ENCODE data around the gene PSMB11. TPM values are rescaled to one million over a fixed set of nuclear protein-coding genes. Genes with fewer than 3 reads are reported as not detected.

The PSMB11 gene
- total RNA-seq, 1 donor from 2014 or later: not detected

DNA sequence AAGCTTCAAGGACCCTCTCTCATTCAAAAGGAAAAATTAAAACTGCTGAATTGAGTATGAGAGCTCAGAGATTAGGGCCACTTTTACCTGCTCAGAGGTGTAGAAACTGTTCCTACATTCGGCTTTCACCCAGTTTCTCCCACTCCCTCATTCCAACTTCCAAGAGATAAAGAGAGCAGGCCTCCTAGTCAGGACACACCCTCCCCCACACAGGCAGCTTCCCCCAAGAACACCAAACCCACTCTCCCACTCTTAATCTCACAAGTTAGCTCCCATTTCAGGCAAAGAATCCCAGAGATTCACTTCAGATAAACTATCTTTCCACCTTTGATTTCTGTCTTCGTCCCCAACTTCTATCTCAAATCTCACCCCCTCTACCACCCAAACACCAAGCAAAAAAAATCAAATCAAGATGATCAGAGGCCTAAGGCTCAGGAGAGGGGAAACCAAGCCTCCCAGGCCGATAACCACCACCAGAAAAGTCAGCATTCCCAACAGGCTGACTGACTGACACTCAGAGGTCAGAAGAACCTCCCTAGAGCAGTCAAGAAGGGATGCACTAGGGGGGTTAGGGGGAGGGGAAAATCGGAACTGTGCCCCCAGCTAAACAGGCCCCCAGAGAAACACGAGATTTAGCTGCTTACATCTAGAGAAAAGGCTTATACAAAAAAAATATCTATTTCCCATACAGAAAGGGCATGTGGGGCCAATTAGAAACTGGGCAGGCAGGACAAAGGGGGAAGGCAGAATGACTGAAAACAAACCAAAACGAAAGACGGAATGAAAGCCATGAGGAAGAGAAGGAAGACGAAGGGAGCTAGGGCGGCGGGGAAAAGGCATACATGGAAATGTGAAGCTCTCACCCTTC, 28.5 kb downstream of the PSMB11 start:
- no peak for DNase-seq (ENCODE audit: low spot score)
- Mint-ChIP-seq H3K27ac (ENCODE audit: unreplicated experiment) (peak overlapping the region; percentile 95), H3K27me3 (ENCODE audit: unreplicated experiment) (peaks cover 8% of the 10 kb centered on the region), H3K4me1 (ENCODE audit: unreplicated experiment) (peaks cover 27% of the 10 kb centered on the region), H3K36me3 (ENCODE audit: low read depth, unreplicated experiment) (peaks cover 40% of the 10 kb centered on the region), H3K9me3 (ENCODE audit: unreplicated experiment) (no peaks in the 10 kb centered on the region), H3K4me3 (ENCODE audit: unreplicated experiment) (peak overlapping the region; percentile 98)
- TF ChIP-seq, protein P1, sequence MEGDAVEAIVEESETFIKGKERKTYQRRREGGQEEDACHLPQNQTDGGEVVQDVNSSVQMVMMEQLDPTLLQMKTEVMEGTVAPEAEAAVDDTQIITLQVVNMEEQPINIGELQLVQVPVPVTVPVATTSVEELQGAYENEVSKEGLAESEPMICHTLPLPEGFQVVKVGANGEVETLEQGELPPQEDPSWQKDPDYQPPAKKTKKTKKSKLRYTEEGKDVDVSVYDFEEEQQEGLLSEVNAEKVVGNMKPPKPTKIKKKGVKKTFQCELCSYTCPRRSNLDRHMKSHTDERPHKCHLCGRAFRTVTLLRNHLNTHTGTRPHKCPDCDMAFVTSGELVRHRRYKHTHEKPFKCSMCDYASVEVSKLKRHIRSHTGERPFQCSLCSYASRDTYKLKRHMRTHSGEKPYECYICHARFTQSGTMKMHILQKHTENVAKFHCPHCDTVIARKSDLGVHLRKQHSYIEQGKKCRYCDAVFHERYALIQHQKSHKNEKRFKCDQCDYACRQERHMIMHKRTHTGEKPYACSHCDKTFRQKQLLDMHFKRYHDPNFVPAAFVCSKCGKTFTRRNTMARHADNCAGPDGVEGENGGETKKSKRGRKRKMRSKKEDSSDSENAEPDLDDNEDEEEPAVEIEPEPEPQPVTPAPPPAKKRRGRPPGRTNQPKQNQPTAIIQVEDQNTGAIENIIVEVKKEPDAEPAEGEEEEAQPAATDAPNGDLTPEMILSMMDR (IDR thresholded peaks at IDR 0.05; ENCODE audit: unreplicated experiment): no peak

DNA sequence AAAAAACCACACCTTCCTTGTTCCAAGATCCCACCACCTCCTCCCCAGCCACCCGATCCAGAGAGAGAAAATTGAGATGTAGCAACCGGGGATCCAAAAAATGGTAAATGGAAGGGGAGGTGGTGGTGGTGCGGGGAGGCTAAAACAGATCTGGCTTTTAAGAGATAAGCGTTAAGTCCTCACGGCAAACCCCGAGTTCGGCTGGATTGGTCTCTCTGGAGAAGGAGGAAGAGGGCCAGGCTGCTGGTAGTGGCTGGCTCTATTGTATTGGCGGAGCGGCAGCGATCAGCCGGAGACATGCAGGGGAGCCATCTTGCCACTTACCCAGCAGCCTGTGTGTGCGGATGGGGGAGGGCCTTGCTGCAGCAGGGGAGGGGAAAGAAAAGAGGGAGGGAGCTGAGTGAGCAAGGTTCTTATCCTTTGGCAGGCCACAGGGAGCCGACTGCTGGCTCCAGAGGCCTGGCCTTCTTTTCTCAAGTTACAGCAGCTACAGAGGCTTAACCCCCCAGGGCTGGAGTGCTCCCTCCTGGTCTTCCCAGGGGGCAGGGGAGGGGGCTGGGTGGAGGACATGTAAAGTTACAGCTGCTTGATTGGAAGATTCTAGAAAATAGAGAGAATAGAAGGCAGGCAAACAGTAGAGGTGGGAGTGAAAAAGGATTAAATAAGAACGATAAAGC, 29.4 kb downstream of the PSMB11 start:
- DNase-seq (ENCODE audit: low spot score): peak; percentile 81
- Mint-ChIP-seq H3K4me1 (ENCODE audit: unreplicated experiment) (peaks cover 27% of the 10 kb centered on the region), H3K36me3 (ENCODE audit: low read depth, unreplicated experiment) (peaks cover 39% of the 10 kb centered on the region), H3K4me3 (ENCODE audit: unreplicated experiment) (peak overlapping the region; percentile 98), H3K9me3 (ENCODE audit: unreplicated experiment) (no peaks in the 10 kb centered on the region), H3K27ac (ENCODE audit: unreplicated experiment) (peak overlapping the region; percentile 95), H3K27me3 (ENCODE audit: unreplicated experiment) (peaks cover 8% of the 10 kb centered on the region)
- TF ChIP-seq, protein P1 (IDR thresholded peaks at IDR 0.05; ENCODE audit: unreplicated experiment): no peak

- no peak for DNase-seq (ENCODE audit: low spot score)
Measured at GRCh38 chr14:23071921-23072539, 30.0 kb downstream of the PSMB11 start.

GRCh38 chr14:23074906-23075305, 32.9 kb downstream of the PSMB11 start:
- Mint-ChIP-seq H3K4me3 (ENCODE audit: unreplicated experiment) (no peak overlapping the region), H3K27ac (ENCODE audit: unreplicated experiment) (no peak overlapping the region), H3K9me3 (ENCODE audit: unreplicated experiment) (no peaks in the 10 kb centered on the region), H3K36me3 (ENCODE audit: low read depth, unreplicated experiment) (peaks cover 32% of the 10 kb centered on the region), H3K4me1 (ENCODE audit: unreplicated experiment) (peaks cover 23% of the 10 kb centered on the region), H3K27me3 (ENCODE audit: unreplicated experiment) (peaks cover 8% of the 10 kb centered on the region)
- TF ChIP-seq, protein P1 (IDR thresholded peaks at IDR 0.05; ENCODE audit: unreplicated experiment): no peak
- no peak for DNase-seq (ENCODE audit: low spot score)

More at GRCh38 chr14:23071921-23072539, 30.0 kb downstream of the PSMB11 start:
- Mint-ChIP-seq H3K27ac (ENCODE audit: unreplicated experiment) (peak overlapping the region; percentile 95), H3K4me1 (ENCODE audit: unreplicated experiment) (peaks cover 27% of the 10 kb centered on the region), H3K36me3 (ENCODE audit: low read depth, unreplicated experiment) (peaks cover 38% of the 10 kb centered on the region), H3K9me3 (ENCODE audit: unreplicated experiment) (no peaks in the 10 kb centered on the region), H3K4me3 (ENCODE audit: unreplicated experiment) (peak overlapping the region; percentile 98), H3K27me3 (ENCODE audit: unreplicated experiment) (peaks cover 8% of the 10 kb centered on the region)
- TF ChIP-seq, protein P1 (IDR thresholded peaks at IDR 0.05; ENCODE audit: unreplicated experiment): no peak

Measured in endothelial cell (in vitro differentiated cells).